Hematopoietic multipotent progenitor cell treated with erythropoietin and hydrocortisone succinate and interleukin-3 and kit ligand, for 17 days (in vitro differentiated cells): ENCODE data around the gene ELOB.

Experiments
- DNase-seq: peaks from one replicate; pipeline ENCODE4 v3.0.0-alpha.2; 2015; ENCODE audit warnings: low spot score

Gene ELOB

DNA sequence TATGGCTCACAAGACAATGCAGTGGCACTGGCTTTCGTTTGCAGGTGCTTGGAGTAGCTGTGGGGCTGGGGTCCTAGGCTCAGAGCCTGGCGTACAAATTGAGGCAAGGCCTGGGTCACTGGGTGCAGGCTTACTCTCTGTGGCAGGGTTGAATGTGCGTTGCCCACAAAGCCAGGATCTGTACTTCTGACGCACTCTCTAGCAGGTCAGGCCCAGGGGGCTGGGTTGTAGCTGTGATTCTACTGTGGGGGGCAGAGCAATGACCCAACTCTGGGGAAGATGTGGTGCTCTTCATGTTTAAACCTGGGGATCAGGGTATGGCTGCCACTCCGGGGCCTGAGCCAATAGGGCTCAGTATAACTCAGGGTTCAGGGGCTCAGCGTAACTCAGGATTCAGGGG, 33.6 kb upstream of the ELOB start:
- DNase-seq: no peak

- no peak for DNase-seq
These were observed 32.2 kb upstream of the ELOB start for GRCh38 chr16:2809149-2809760.

GRCh38 chr16:2808181-2808580, 31.1 kb upstream of the ELOB start:
- DNase-seq: no peak

DNA sequence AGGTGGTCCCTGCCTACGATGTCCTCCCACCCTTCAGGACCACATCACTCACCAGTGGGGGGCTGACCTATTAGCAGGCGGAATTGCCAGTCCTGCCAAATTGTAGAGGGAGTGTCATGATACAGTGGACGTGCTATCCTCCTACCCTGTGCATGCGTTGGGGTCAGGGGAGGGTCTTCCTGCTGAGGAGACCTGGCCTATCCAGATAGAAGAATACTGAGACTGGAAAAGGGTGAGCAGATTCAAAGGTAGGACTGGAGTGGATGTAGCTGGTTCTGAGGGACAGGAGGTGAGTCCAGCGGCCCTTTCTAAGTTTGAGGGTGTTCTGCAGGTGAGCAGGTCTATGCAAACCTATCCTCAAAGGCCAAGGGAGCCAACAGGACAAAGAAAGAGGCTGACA, 29.2 kb upstream of the ELOB start:
- no peak for DNase-seq

GRCh38 chr16:2804728-2805127, 27.6 kb upstream of the ELOB start:
- no peak for DNase-seq

DNA sequence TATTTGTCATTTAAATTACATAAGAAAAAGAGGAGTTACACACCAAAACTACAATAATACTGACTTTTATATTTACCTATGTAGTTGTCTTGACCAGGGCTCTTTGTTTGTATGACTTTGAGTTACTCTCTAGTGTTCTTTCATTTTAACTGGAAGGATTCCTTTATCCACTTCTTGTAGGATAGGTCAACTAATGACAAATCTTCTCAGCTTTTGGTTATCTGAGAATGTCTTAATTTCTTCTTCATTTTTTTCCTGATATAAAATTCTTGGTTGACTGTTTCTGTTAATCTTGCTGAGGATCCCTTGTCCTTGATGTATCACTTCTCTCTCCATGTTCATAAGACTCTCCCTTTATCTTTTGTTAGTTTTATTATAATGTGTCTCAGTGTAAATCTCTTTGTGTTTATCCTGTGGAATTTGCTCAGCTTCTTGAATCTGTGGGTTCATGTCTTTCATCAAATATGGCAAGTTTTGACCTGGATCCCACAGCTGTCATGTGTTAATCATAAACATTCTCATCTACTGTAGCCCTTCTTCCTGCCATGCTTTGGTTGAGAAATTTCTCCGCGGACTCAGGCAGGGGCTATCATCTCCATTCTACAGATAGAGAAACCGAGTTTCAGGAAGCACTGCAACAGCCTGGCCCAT, 26.6 kb upstream of the ELOB start:
- DNase-seq: no peak

- no peak for DNase-seq
These were observed 22.8 kb upstream of the ELOB start for GRCh38 chr16:2799859-2800226.

DNA sequence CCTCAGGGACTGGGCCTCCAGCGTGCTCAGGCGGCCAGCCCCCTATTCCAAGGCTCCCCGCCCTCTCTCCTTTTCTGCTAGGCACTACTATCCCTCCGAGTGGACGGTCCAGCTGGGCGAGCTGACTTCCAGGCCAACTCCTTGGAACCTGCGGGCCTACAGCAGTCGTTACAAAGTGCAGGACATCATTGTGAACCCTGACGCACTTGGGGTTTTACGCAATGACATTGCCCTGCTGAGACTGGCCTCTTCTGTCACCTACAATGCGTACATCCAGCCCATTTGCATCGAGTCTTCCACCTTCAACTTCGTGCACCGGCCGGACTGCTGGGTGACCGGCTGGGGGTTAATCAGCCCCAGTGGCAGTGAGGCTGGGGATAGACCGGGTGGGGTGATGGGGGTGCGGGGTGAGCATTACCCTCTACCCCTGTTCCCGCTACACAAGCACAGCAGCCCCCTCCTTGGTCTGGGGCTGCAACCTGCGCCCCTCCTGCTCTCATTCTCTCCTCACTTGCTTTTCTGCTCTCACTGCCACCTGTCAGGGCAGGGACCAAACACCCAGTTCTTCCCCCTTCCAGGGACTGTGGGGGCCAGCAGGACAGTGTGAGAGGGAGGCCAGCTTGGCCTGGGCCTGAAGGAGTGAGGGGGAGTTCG, 22.3 kb upstream of the ELOB start:
- no peak for DNase-seq

- no peak for DNase-seq
These were observed 21.7 kb upstream of the ELOB start for GRCh38 chr16:2798723-2799204.

GRCh38 chr16:2795395-2796143, 18.5 kb upstream of the ELOB start:
- DNase-seq: no peak

DNA sequence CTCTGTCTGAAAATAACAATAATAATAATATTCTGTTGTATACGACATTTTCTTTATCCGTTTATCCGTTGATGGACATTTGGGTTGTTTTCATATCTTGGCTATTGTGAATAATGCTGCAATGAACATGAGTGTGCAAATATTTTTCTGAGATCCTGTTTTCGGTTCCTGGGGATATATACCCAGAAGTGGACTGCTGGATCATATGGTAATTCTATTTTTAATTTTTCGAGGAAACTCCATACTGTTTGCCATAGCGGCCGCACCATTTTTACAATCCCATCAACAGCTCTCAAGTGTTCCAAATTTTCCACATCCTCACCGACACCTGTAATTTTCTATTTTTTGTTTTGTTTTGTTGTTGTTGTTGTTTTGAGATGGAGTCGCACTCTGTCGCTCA, 15.9 kb upstream of the ELOB start:
- no peak for DNase-seq

DNA sequence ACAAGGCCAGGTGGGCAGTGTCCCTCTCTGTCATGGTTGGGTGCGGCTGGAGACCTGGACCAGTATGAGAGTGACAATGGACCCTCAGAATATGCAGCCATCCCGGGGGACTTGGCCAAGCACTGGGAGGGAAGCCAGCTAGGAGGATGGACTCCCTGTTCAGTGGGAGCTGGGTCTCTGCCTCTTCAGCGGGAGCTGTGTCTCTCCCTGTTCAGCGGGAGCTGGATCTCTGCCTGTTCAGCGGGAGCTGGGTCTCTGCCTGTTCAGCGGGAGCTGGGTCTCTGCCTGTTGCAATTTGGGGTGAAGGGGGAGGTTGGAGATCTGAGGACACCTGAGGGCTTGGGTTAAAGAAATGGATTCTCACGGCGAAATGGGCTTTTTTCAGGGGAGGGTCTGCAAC, 14.1 kb upstream of the ELOB start:
- DNase-seq: no peak

DNA sequence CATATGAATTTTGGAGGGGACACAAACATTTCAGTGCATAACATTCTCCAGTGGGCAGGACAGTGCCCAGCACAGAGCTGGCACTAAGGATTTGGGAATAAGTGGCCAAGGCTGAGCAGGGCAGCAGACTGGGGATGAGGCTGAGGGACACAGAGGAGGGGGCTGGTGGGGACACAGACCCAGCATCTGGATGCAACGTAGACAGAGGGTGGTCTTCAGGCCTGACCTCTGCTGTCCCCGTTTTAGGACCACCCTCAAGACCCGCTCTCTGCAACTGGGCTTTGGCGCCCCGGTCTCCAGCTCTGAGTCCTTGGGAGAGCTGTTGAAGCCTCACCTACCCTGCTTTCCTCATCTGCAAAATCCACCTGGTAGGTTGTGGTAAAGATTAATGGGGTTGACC, 13.6 kb upstream of the ELOB start:
- no peak for DNase-seq

- DNase-seq: no peak
These were observed 10.9 kb upstream of the ELOB start for GRCh38 chr16:2787961-2788360.

DNA sequence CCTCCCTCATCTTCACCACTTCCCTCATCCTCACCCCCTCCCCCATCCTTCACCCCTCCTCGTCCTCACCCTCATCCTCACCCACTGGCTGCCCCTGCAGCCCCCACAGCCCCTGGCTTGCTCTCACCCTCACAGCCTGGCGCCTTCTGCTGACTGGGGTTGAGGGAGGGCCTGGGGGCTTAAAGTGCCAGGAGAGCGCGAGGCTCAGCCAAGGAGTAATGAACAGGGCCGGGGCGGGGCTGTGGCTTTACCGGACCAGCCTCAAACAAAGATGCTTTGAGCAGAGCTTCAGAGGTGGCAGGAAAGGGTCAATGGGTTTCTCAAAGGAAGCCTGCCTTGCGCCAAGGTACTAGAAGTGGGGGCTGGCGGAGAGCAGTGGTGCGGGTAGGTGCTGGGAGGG, 10.3 kb upstream of the ELOB start, which contains the start of gene PRSS33:
TSS of gene PRSS33 (minus strand) at position 155 of the 400 bp plus-strand sequence. CDS start 1,013 bp downstream, outside the sequence.
- no peak for DNase-seq

DNA sequence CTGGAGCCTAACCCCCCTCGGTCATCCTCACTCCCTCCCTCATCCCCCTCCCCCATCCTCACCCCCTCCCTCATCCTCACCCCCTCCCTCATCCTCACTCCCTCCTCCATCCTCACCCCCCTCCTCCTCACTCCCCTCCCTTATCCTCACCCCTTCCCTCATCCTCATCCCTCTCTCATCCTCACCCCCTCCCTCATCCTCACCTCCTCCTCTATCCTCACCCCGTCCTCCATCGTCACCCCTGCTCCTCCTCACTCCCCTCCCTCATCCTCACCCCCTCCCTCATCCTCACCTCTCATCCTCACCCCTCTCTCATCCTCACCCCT, 9.7 kb upstream of the ELOB start:
- no peak for DNase-seq

DNA sequence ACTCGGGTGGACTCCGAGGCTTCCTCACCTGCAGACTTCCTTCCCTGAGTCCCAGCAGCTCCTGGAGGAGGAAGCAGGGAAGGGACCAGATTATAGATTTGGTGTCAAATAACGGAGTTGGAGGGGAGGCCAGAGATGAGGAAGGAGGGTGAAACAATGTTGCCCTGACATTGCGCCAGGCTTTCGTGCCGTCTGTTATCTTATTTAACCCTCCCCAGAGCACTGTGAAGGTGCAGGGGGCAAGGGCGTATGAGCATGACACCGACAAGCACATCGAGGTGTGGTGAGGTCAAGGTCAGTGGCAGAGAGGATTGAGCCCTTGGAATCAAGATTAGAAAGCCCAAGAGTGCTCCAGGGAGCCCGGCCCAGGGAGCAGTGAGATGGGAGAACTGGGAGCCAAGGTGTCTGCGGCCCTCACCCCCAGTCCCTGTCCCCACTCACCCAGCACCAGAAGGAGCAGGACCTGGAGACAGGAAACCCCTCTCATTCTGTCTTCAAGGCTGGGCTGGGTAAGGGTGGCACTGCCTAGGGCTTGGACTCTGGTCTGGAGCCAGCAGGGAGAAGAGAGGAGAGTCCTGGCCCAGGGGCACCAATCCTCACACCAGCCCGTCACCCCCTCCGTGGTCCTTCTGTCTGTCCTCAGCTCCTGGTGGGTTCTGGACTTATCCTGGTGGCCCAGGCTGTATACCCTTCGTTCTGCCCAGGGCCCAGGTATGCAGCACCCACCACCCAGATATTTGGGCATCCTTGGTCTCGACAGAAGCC, 9.2 kb upstream of the ELOB start:
- no peak for DNase-seq

DNA sequence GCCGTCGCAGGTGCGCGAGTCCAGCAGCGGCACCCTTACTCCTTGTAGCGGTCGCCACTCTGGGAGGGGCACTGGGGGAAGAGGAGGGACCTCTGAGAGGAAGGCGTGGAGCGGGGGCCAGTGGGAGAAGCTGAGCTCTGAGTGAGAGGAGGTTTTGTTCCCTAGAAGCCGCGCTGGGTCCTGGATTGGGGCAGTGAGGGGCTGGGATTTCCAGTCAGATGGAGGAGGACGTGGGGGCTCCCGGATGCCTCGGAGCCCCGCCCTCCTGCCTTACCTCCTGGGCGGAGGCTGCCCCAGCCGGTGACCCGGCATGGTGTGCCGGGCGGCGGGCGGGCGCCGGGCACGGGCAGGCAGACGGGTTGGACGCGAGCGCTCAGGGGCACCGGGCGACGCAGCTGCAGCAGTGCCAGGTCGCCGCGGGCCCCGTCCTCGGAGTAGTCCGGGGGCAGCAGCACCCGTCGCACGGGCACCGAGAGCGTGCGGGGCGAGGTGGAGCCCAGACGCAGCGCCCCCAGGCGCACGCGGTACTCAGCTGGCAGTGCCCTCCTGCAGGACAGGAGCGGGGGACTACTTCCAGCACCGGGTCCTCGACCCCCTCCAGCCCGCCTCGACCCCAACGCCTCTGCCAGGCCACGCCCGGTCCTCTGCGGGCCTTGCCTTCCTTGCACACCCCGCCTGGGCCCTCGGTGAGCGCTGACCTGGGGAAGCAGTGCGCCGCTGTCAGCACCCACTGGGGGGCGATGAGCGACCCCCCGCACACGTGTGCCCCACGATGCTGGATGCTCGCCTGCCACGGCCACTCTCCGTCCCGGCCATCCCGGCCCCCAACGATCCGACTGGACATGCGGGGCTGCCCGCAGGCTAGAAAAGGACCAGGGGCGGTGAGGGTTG, 8.3 kb upstream of the ELOB start:
- DNase-seq: no peak

GRCh38 chr16:2784358-2785100, 7.4 kb upstream of the ELOB start:
- DNase-seq: no peak

DNA sequence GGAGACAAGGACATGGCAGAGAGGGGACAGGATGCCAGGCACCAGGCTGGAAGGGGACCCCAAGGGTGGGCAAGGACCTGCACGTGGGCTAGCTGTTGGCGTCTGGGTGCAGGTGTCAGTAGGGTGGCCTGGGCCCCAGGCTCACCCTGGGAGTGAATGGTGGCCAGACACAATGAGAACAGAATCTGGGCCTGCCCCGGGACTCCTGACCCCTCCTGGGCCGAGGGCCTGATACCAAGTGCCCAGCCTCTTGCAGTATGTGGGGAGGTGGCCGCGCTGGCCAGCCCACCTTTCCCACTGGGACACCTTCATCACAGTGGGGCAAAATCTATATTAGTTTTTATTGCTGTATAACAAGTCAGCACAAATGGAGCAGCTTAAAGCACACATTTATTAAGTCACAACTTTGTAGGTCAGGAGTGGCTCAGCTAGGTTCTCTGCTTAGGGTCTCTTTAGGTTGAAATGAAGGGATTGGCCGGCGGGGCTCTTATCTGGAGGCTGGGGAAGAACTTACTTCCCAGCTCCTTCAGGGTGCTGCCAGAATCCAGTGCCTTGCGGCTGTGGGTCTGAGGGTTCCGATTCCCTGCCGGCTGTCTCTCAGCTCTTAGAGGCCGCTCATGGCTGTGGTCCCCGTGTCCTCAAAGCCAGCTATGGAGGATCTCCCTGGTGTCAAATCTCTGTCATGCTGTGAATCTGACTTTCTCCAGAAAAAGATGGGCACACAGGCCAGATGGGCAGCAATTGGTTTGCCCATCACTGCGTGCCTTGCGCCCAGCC, 6.7 kb upstream of the ELOB start:
- DNase-seq: no peak
